ENCODE data around the gene KCNIP3.

The KCNIP3 gene

GRCh38 chr2:95297639-95298395 lies 670 bp downstream of the KCNIP3 start:
- peak; percentile 32 for DNase-seq

GRCh38 chr2:95298486-95299111 lies 1.5 kb downstream of the KCNIP3 start:
- DNase-seq: no peak

GRCh38 chr2:95299961-95300360 lies 2.8 kb downstream of the KCNIP3 start:
- DNase-seq: peak; percentile 88

- peak; percentile 92 for DNase-seq
Measured at GRCh38 chr2:95300450-95300849, 3.3 kb downstream of the KCNIP3 start.

- no peak for DNase-seq
Measured at GRCh38 chr2:95301186-95301585, 4.0 kb downstream of the KCNIP3 start.

GRCh38 chr2:95301876-95302641 lies 4.9 kb downstream of the KCNIP3 start:
- no peak for DNase-seq

- DNase-seq: no peak
Measured at GRCh38 chr2:95303191-95303919, 6.2 kb downstream of the KCNIP3 start.

- DNase-seq: peak; percentile 82
Measured at GRCh38 chr2:95305380-95306061, 8.4 kb downstream of the KCNIP3 start.

GRCh38 chr2:95306336-95306895 lies 9.3 kb downstream of the KCNIP3 start:
- peak; percentile 53 for DNase-seq

- DNase-seq: no peak
Measured at GRCh38 chr2:95307036-95307435, 9.9 kb downstream of the KCNIP3 start.

GRCh38 chr2:95307878-95308277 lies 10.7 kb downstream of the KCNIP3 start:
- DNase-seq: no peak

GRCh38 chr2:95308426-95308990 lies 11.4 kb downstream of the KCNIP3 start:
- DNase-seq: no peak

- no peak for DNase-seq
Measured at GRCh38 chr2:95309599-95309998, 12.5 kb downstream of the KCNIP3 start.

- DNase-seq: peak; percentile 69
Measured at GRCh38 chr2:95310216-95310615, 13.1 kb downstream of the KCNIP3 start.

GRCh38 chr2:95310651-95311050 lies 13.5 kb downstream of the KCNIP3 start:
- DNase-seq: peak; percentile 52

- DNase-seq: no peak
Measured at GRCh38 chr2:95311815-95312542, 14.8 kb downstream of the KCNIP3 start.

- DNase-seq: no peak
Measured at GRCh38 chr2:95312543-95313201, 15.5 kb downstream of the KCNIP3 start.

- peak; percentile 11 for DNase-seq
Measured at GRCh38 chr2:95313296-95314131, 16.4 kb downstream of the KCNIP3 start.

GRCh38 chr2:95314598-95314963 lies 17.4 kb downstream of the KCNIP3 start:
- DNase-seq: no peak

Data from DMS79 treated with DMSO at 0.1 percent for 48 hours (cell line).